Thymus (tissue), 11 donors: Measurements from ENCODE around the gene TAX1BP1. TPM values are rescaled to one million over a fixed set of nuclear protein-coding genes. Genes with fewer than 3 reads are reported as not detected.

ENCODE experiments used
- DNase-seq, 9 donors: peaks; one replicate each; pipeline ENCODE4 v3.0.0-alpha.2; 2013; ENCODE audit warnings: low spot score in 9 of 9, low read depth in 6 of 9, missing footprints in 1 of 9
- H3K27ac ChIP-seq, 2 donors: one replicate each; pipeline ENCODE4 v1.5.1; 2013; ENCODE audit warnings: control low read depth in 1 of 2, low read depth in 1 of 2, low read length in 1 of 2, mild to moderate bottlenecking in 1 of 2, moderate library complexity in 1 of 2
- H3K27me3 ChIP-seq, 2 donors: one replicate each; pipeline ENCODE4 v1.5.1; 2013; ENCODE audit warnings: low read length in 1 of 2; ENCODE audit not compliant: control insufficient read depth in 2 of 2, insufficient read depth in 1 of 2
- H3K36me3 ChIP-seq, 2 donors: one replicate each; pipeline ENCODE4 v1.5.1; 2013; ENCODE audit warnings: low read length in 1 of 2, mild to moderate bottlenecking in 1 of 2, moderate library complexity in 1 of 2; ENCODE audit not compliant: control insufficient read depth in 2 of 2, insufficient read depth in 2 of 2
- H3K4me1 ChIP-seq, 2 donors: one replicate each; pipeline ENCODE4 v1.5.1; 2013; ENCODE audit warnings: low read length in 2 of 2; ENCODE audit not compliant: control insufficient read depth in 2 of 2, insufficient read depth in 2 of 2
- H3K4me3 ChIP-seq, 2 donors: one replicate each; pipeline ENCODE4 v1.5.1; 2013; ENCODE audit warnings: low read length in 2 of 2, control low read depth in 1 of 2, mild to moderate bottlenecking in 1 of 2
- H3K9me3 ChIP-seq, 2 donors: one replicate each; pipeline ENCODE4 v1.5.1; 2013; ENCODE audit warnings: low read length in 1 of 2, mild to moderate bottlenecking in 1 of 2; ENCODE audit not compliant: control insufficient read depth in 2 of 2, insufficient read depth in 1 of 2
- WGBS: extraction: QIAGEN DNeasy Blood & Tissue Kit; methylation state at CpG from one replicate; pipeline ENCODE4 v1.1.7; 2013; 5-methylcytosine and 5-hydroxymethylcytosine counted together
- polyA plus RNA-seq: library from polyadenylated mRNA; stranded (reverse); fragments of 200-250 nt; gene quantifications from one replicate; pipeline ENCODE4 v1.2.3, GENCODE V29; 2013
- total RNA-seq: library from RNA; stranded (reverse); fragments of 120-200 nt; gene quantifications from one replicate; pipeline ENCODE4 v1.2.4, GENCODE V29; 2013
- donor health status: healthy.

The TAX1BP1 gene
- total and polyA plus RNA-seq, 2 donors, result 86.7 to 95.1 TPM

GRCh38 chr7:27746486-27746885 lies 6.5 kb downstream of the TAX1BP1 start:
- Histone ChIP-seq H3K27ac (no peak overlapping the region), H3K27me3 (no peaks in the 10 kb centered on the region), H3K9me3 (no peaks in the 10 kb centered on the region), H3K4me1 (no peaks in the 10 kb centered on the region), H3K36me3 (peaks cover 3 to 21% of the 10 kb centered on the region in 2 donors), H3K4me3 (no peak overlapping the region)
- DNase-seq, result no peak

- Histone ChIP-seq H3K4me1 (no peaks in the 10 kb centered on the region), H3K36me3 (peaks cover 6 to 22% of the 10 kb centered on the region in 2 donors), H3K9me3 (no peaks in the 10 kb centered on the region), H3K4me3 (no peak overlapping the region), H3K27ac (no peak overlapping the region), H3K27me3 (no peaks in the 10 kb centered on the region)
- 90% methylated on average over 1 of the region's 1 CpG for WGBS
- DNase-seq, result no peak
Observed at GRCh38 chr7:27746978-27747377, 7.0 kb downstream of the TAX1BP1 start.

- no peak overlapping the region for H3K27ac ChIP-seq
- H3K27me3 ChIP-seq, result no peaks in the 10 kb centered on the region
- 98% methylated on average over 4 of the region's 4 CpGs for WGBS
- H3K4me1 ChIP-seq, result no peaks in the 10 kb centered on the region
- DNase-seq, result no peak
- H3K9me3 ChIP-seq, result no peaks in the 10 kb centered on the region
- no peak overlapping the region for H3K4me3 ChIP-seq
- H3K36me3 ChIP-seq, result peaks cover 9 to 27% of the 10 kb centered on the region in 2 donors
Observed at GRCh38 chr7:27747589-27748368, 7.8 kb downstream of the TAX1BP1 start.

- Histone ChIP-seq H3K4me3 (no peak overlapping the region), H3K27ac (no peak overlapping the region), H3K9me3 (no peaks in the 10 kb centered on the region), H3K4me1 (no peaks in the 10 kb centered on the region), H3K36me3 (peaks cover 9 to 27% of the 10 kb centered on the region in 2 donors), H3K27me3 (no peaks in the 10 kb centered on the region)
- DNase-seq, result no peak
- 89% methylated on average over 2 of the region's 2 CpGs for WGBS
Observed at GRCh38 chr7:27750316-27750715, 10.4 kb downstream of the TAX1BP1 start.

GRCh38 chr7:27751888-27752660 lies 12.1 kb downstream of the TAX1BP1 start:
- no peaks in the 10 kb centered on the region for H3K9me3 ChIP-seq
- H3K4me3 ChIP-seq, result no peak overlapping the region
- H3K36me3 ChIP-seq, result peaks cover 9 to 34% of the 10 kb centered on the region in 2 donors
- 98% methylated on average over 6 of the region's 6 CpGs for WGBS
- H3K27ac ChIP-seq, result no peak overlapping the region
- no peaks in the 10 kb centered on the region for H3K4me1 ChIP-seq
- DNase-seq, result no peak
- no peaks in the 10 kb centered on the region for H3K27me3 ChIP-seq

- peaks cover 9 to 42% of the 10 kb centered on the region in 2 donors for H3K36me3 ChIP-seq
Observed at GRCh38 chr7:27753863-27754262, 13.9 kb downstream of the TAX1BP1 start.

GRCh38 chr7:27756298-27756697 lies 16.3 kb downstream of the TAX1BP1 start:
- Histone ChIP-seq H3K27me3 (no peaks in the 10 kb centered on the region), H3K36me3 (peaks cover 9 to 22% of the 10 kb centered on the region in 2 donors), H3K4me1 (no peaks in the 10 kb centered on the region)

More at GRCh38 chr7:27753863-27754262, 13.9 kb downstream of the TAX1BP1 start:
- no peak for DNase-seq
- no peak overlapping the region for H3K4me3 ChIP-seq
- H3K27me3 ChIP-seq, result no peaks in the 10 kb centered on the region
- H3K27ac ChIP-seq, result no peak overlapping the region
- H3K9me3 ChIP-seq, result no peaks in the 10 kb centered on the region
- WGBS, result 95% methylated on average over 1 of the region's 1 CpG
- H3K4me1 ChIP-seq, result no peaks in the 10 kb centered on the region

GRCh38 chr7:27759491-27759890 lies 19.5 kb downstream of the TAX1BP1 start:
- H3K4me1 ChIP-seq, result no peaks in the 10 kb centered on the region
- peaks cover 3 to 18% of the 10 kb centered on the region in 2 donors for H3K36me3 ChIP-seq
- no peak overlapping the region for H3K4me3 ChIP-seq
- 97% methylated on average over 1 of the region's 1 CpG for WGBS
- no peak overlapping the region for H3K27ac ChIP-seq
- H3K27me3 ChIP-seq, result no peaks in the 10 kb centered on the region
- DNase-seq, result no peak
- no peaks in the 10 kb centered on the region for H3K9me3 ChIP-seq

More at GRCh38 chr7:27756298-27756697, 16.3 kb downstream of the TAX1BP1 start:
- Histone ChIP-seq H3K9me3 (no peaks in the 10 kb centered on the region), H3K4me3 (no peak overlapping the region), H3K27ac (no peak overlapping the region)
- DNase-seq, result no peak

- H3K4me3 ChIP-seq, result no peak overlapping the region
- H3K4me1 ChIP-seq, result no peaks in the 10 kb centered on the region
- WGBS, result 81% methylated on average over 1 of the region's 1 CpG
- H3K9me3 ChIP-seq, result no peaks in the 10 kb centered on the region
- no peaks in the 10 kb centered on the region for H3K27me3 ChIP-seq
- H3K27ac ChIP-seq, result no peak overlapping the region
- H3K36me3 ChIP-seq, result peaks cover 8 to 16% of the 10 kb centered on the region in 2 donors
- no peak for DNase-seq
Observed at GRCh38 chr7:27762062-27762461, 22.1 kb downstream of the TAX1BP1 start.
